Coronary artery (tissue), 2 donors: ENCODE measurements around the gene PRSS56.

Source experiments
- DNase-seq: peaks from one replicate; pipeline ENCODE4 v3.0.0-alpha.2; 2017; ENCODE audit warnings: low spot score
- H3K27ac ChIP-seq, 2 donors: fragments of 200-600 bp; sonication (generic); one replicate each; pipeline ENCODE4 v1.5.1; 2016 to 2019
- H3K4me3 ChIP-seq: fragments of 200-600 bp; sonication (generic); 2 replicates; pipeline ENCODE4 v1.5.1; 2016; ENCODE audit warnings: mild to moderate bottlenecking, moderate library complexity
- CTCF ChIP-seq: fragments of 200-600 bp; sonication (generic); IDR thresholded peaks from one replicate; pipeline ENCODE4 v1.5.1; 2019; ENCODE audit warnings: antibody characterized with exemption

PRSS56 gene

GRCh38 chr2:232540441-232541041, 20.4 kb downstream of the PRSS56 start:
- Histone ChIP-seq H3K27ac (no peak overlapping the region), H3K4me3 (no peak overlapping the region)
- no peak for TF ChIP-seq CTCF
- DNase-seq = peak; percentile 54

GRCh38 chr2:232541195-232541960, 21.2 kb downstream of the PRSS56 start:
- Histone ChIP-seq H3K27ac (no peak overlapping the region), H3K4me3 (no peak overlapping the region)
- DNase-seq = peak; percentile 69
- no peak for TF ChIP-seq CTCF

GRCh38 chr2:232541961-232542714, 21.9 kb downstream of the PRSS56 start:
- no peak overlapping the region for H3K27ac ChIP-seq
- peak; percentile 62 for DNase-seq
- no peak for TF ChIP-seq CTCF
- no peak overlapping the region for H3K4me3 ChIP-seq

- no peak for TF ChIP-seq CTCF
- peak; percentile 52 for DNase-seq
- Histone ChIP-seq H3K4me3 (no peak overlapping the region), H3K27ac (no peak overlapping the region)
These were observed 22.7 kb downstream of the PRSS56 start for GRCh38 chr2:232542715-232543467.

GRCh38 chr2:232543491-232543890, 23.3 kb downstream of the PRSS56 start:
- peak; percentile 53 for DNase-seq
- TF ChIP-seq CTCF = no peak

GRCh38 chr2:232543928-232544631, 23.9 kb downstream of the PRSS56 start:
- peak; percentile 50 for DNase-seq
- H3K4me3 ChIP-seq = no peak overlapping the region
- TF ChIP-seq CTCF = no peak

More at GRCh38 chr2:232543491-232543890, 23.3 kb downstream of the PRSS56 start:
- Histone ChIP-seq H3K27ac (no peak overlapping the region), H3K4me3 (no peak overlapping the region)

More at GRCh38 chr2:232543928-232544631, 23.9 kb downstream of the PRSS56 start:
- H3K27ac ChIP-seq = no peak overlapping the region
